Measurements from ENCODE around the gene KDM5A.
"Not testable (repeated sequence)": the region's sequence is repeated elsewhere in the genome, so short reads cannot be mapped to it uniquely, and the experiment has no call there.

KDM5A gene

DNA sequence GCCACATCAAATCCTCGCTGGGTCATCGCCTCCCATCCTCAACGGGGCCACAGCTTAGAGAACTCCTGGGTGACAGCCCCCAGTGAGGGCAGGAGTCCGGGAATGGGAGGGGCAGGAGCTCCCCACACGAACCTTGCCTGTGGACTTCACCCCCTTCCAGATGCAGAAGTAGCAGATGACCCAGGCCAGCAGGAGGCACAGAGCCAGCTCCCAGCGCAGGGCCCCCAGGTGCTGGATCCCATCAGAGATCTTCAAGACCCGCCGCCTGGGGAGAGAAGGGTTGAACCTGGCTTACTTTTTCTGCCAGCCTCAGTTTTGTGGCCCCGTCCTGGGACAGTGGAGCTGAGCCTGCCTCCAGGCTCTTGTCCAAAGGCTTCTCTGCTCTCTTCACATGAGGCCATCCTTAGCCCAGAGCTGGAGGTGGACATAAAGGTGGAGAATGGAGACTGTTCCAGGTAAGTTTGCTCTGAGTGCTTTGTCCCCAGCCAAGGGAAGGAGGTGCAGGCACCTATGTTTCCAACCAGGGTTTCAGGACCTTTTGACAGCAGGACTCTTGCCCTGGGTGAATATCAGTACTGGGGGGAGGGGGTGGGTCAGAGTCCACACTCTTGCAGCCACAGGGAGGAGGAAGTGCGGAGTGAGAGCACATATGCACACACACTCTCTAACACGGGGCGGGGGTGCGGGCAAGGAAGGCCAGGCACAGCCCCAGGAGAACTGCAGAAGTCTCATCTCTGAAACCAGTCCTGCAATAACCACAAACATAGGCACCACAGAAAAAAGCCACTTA, 151.9 kb downstream of the KDM5A start:
- no peak for DNase-seq

DNA sequence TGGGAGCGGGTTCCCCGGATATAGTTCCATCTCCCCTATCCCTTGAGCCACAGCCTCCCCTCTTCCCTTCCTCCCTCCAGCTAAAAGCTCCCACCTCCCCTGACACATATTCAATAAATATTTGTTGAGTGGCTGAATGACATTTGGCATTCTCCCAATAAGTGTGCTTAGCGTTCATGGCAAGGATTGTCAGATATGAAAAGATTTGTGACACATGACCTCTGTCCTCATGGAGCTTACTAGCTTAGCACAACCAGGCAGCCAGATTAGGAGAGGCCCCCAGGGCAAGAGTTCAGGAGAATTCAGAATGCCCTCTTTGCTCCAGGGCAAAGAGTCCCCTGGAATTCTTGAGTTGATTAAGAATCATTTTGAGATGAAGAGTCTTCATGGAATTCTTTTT, 152.7 kb downstream of the KDM5A start:
- no peak for DNase-seq

DNA sequence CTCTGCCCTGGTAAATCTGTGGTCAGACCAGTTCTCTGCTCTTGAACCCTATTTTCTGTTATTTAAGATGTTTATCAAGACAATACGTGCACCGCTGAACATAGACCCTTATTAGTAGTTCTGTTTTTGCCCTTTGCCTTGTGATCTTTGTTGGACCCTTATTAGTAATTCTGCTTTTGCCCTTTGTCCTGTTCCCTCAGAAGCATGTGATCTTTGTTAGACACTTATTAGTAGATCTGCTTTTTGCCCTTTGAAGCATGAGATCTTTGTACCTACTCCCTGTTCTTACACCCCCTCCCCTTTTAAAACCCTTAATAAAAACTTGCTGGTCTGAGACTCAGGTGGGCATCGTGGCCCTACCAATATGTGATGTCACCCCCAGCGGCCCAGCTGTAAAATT, 153.2 kb downstream of the KDM5A start:
- not testable (repeated sequence) for DNase-seq

DNA sequence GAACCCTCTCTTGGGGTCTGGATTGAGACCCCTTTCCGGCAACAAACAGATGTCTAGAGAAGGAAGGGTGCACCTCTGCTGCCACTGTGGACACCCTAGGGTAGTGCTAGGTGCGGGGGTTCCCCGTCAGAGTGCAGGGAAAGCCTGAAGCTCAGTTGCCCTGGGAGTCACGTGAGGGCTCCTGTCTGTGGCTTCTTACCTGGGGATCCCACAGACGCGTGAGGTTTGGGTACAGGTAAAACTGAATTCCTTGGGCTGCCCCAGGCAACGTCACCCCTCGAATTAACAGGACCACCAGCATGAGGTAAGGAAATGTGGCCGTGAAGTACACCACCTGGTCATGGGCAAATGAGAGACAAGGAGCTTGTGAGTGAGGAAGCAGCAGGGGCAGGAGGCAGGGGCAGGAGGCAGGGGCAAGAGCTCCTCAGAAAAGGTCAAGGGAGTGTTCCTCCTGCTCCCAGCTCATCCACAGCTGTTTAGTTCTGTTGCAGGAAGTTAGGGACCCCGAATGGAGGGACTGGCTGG, 154.2 kb downstream of the KDM5A start:
- DNase-seq: no peak

DNA sequence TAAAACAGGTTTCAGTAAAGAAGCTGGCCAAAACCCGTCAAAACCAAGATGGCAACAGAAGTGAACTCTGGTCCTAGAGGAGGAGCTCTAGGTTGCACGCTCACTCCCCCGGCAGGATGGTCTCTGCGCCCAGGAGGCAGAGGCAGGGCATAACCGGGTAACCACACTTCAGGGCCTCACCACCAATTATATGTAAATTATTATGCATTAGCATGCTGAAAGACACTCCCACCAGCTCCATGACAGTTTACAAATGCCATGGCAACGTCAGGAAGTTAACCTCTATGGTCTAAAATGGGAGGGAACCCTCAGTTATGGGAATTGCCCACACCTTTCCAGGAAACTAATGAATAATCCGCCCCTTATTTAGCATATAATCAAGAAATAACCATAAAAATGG, 155.1 kb downstream of the KDM5A start:
- no peak for DNase-seq

DNA sequence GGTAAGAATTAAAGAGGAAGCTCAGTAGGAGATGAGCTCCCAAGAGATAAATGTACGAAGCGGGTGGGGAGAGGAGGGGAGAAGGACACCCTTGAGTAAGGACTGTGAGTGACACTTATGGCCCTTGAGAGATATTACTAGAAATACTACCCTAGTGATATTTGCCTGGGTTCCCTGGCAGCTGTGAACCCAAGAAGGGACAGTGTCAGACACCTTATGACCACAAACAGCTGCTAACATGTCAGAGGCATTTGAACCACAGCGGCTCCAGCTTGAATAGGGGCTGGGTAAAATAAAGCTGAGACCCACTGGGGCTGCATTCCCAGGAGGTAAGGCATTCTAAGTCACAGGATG, 155.5 kb downstream of the KDM5A start:
- DNase-seq: no peak

DNA sequence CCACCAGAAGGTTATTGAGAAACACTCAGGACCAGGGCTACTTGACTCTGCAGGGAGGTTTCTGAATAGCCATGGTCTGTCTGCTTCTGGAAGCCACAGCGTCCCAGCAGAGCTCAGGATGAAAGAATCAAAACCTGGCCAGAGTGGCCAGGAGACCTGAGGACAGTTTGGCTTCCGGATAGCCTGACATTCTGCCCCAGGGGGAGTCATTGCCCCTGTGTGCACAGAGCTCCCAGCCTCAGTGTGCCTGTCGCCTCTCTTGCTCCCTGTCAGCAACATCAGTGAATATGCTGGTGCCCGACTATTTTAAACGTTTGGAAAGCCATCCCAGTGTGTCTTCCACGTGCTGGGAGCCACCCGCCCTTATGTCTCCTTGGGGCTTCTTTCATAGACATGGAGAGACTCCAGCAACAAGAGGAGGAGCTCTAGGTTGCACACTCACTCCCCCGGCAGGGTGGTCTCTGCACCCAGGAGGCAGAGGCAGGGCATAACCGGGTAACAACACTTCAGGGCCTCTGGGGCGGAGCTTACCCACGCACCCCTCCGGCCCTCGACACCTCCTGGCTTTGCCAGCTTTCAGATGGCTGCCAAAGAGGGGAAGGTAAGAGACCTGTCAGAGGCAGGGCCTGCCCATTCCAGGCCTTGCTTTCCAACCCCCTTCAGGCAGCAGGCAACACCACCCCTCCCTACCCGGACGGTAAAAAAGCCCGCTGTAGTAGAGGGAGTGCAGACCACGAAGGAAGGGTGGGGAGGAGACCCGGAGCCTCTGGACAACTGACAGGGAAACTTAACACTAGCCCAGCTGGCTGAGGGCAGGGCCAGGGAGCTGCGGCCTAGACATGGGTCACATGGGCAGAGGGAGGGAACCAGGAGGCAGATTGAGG, 156.1 kb downstream of the KDM5A start:
- DNase-seq: no peak

DNA sequence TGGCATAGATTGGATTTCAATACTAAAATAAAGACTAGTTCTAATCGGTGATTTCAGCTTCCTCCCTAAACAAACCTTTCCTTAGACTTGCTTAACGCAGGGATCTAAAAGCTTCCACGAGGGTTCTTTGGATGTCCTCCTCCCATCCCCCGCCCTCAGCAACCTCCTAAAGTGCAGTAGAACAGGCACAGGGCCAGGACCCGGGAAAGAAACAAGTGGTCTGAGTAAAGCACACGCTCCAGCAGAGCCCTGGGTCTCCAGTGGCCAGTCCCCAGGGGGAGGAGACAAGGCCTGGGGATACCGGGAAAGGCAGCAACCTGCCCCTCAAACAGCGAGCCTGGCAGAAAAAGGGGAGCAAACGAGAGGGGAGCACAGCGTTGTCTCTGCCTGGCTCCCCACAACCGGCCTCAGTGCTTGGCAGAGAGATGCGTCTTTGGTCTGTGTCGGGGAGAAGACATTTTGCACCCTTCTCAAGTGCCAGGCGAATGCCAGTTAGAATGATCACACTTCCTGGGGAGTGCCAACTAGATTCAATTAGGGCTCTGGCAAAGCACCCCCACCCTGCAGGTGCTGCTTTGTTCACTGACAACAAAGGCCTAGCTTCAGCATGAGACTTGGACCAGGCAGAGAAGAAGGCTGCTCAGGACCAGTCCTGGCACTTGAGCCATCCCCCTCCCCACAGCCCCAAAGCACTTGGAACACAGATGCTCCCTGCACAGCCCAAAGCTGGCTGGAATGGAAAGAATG, 158.0 kb downstream of the KDM5A start:
- no peak for DNase-seq
